Activated T-cell treated with anti-CD3 and anti-CD28 coated beads, Interleukin-2, amount 50 U/mL, for 48 hours (primary cell): Measurements from ENCODE around the gene STK25.
"Not testable (repeated sequence)": the region's sequence is repeated elsewhere in the genome, so short reads cannot be mapped to it uniquely, and the experiment has no call there.

Experiments used
- DNase-seq, 2 experiments: peaks; one replicate each; pipeline ENCODE4 v3.0.0-alpha.2; 2020

Gene STK25

DNA sequence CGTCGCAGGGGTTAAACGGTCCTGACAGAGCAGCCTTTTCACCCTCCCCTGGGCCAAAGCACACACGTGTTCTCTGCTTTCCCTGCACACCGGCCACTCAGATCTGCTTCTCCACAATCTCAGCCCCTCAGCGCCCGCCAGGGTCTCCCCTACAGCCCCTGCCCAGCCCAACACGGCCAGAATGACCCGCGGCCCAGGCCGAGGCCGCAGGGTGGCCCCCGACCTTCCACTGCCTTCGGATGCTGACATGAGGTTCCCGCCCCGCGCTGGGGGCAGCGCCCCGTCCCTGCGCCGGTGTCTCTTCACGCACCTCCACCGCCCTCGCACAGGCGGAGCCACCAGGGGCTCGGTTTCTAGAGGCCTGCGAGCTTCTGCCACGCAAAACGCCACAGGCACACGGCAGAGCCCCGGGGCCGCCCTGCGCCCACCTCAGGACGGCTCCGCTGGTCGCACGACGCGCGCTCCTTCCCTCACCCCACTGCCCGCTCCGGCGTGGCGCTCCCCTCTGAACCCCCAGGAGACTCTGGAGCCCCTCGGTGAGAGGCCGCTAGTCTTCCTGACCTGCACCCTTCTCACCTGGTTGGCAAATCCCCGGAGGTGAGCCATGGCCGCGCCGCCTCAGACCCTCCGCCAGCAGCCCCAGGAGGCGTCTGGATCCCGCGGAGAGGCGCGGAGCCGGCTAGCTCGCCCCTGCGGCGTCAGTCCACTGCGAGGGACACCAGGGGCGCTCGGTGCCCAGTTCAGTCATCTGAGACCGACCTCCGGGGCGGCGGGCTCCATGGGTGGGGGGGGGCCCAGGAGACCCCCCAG lies 749 bp downstream of the STK25 start:
- DNase-seq = peak; percentile 57 to 69

DNA sequence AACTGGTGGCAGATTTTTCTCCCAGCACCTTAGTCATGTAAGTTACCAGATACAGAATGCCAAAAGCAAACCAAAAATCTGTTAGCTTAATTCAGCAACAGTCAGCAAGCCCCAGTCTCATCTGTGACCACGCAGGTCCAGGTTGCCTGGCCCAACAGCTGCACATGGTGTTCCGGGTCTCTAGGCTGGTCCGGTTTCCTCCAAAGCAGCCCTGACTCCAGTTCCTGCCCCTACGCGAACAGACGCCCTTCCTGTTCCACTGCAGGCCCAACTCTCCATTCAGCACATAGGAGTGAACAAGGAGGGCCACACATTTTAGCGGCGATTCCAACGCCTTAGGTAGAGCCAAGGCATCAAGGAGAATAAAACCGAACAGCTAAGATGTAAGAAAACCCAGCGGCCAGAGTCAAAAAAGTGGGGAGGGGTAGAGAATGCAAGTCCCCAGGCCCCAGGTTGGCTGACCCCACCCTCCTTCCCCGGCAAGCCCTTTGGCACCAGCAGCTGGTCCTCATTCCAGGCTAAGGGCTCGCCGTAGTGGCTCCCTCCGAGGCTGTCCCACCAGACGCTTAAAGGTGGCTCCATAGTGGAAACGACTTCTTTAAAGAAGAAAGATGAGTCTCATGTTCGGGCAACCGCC lies 1.5 kb downstream of the STK25 start:
- no peak for DNase-seq

DNA sequence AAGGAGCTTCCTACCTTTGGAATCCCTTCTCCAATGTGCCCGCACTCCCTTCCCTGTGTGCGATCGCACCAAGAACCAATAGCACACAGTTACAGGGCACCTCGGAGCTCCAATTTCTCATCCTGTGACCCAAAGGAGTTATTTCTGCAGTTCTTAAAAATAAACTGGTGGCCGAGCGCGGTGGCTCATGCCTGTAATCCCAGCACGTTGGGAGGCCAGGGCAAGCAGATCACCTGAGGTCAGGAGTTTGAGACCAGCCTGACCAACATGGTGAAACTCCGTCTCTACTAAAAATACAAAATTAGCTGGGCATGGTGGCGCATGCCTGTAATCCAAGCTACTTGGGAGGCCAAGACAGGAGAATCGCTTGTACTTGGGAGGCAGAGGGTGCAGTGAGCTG lies 2.1 kb downstream of the STK25 start:
- DNase-seq = not testable (repeated sequence)

DNA sequence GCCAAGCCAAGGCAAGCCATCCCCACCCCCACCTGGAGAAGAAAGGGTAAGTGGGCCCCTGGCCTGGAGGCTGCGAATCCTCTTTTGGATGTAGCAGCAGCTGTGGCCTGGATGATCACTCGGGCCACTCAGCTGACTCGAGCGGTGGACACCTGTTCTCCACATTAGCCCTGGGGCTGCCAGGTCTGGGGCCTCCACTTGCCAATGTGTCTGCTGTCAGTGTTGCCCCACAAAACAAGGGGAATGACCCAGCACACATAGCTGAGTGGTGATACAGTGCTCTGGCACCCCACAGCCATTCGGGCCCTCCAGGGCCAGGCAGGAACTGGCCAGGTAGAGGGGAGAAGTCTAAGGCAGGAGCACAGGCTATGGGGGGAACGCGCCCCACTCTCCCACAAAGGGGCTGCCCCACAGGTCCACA lies 2.6 kb downstream of the STK25 start:
- no peak for DNase-seq

DNA sequence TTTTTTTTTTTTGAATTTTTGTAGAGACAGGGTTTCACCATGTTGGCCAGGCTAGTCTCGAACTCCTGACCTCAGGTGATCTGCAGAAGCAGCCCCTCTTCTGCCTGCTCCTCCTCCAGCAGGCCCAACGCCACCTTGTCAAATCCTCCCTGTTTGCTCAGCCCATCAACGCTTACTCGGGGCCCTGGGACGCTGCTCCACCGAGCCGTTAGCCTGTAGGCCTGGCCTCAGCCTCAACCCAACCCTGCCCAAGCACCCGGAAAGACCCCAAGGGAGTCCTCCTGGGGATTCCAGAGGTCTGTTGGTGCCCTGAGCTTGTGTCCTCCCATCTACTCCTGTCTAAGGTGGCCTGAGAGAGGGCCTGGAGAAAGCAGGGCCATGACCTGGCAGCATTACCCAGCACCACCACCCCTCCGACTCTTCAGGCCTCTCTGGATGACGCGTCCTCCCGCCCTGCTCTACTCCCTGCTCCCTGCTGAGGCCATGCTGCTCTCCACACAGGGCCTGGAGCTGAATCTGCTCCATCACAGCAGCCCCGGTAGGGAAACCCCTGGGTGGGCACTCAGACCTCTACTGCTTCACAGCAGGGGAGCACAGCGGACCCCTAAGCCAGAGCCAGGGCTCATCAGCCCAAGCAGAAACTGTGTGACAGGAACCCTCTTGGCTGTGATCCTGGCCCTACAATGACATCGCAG lies 3.2 kb downstream of the STK25 start:
- DNase-seq = no peak

DNA sequence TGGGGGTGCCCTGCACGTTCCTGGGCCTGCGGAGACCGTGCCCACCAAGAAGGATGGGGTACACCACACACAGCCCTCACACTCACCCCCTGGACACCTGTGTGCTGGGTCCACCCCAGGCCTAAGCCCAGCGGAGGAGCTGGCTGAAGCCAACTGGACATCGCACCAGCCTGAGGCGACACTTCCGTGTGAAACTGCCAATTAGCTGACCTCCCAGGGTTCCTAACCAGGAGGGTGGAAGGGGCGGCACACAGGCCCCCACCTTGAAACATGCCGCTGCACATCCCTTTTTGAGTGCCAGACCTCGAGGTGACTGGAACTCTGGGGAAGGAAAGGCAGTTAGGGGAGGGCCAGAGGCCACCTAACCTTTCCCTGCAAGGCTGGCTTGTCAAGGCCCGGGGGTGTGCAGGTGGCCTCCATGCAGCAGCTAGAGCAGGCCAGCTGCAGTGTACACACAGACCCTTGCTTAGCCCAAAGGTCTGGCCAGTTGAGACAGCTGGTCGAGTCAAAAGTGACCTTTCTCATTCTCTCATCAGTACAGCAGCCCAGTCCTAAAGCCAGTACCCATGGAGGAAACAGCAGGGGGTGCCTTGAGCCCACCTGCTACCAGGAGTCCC lies 4.5 kb downstream of the STK25 start:
- no peak for DNase-seq

DNA sequence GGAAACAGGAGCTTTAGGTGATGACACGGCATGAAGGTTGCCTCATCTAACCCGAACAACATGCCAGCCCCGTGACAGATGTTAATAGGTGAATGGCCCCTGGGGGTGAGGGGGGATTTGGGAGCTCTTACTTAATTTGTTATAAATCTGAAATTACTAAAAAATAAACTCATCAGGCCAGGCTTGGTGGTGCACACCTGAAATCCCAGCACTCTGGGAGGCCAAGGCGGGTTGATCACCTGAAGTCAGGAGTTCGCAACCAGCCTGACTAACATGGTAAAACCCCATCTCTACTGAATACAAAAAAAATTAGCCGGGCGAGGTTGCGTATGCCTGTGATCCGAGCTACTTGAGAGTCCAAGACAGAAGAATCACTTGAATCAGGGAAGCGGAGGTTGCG lies 6.1 kb downstream of the STK25 start:
- DNase-seq = no peak

DNA sequence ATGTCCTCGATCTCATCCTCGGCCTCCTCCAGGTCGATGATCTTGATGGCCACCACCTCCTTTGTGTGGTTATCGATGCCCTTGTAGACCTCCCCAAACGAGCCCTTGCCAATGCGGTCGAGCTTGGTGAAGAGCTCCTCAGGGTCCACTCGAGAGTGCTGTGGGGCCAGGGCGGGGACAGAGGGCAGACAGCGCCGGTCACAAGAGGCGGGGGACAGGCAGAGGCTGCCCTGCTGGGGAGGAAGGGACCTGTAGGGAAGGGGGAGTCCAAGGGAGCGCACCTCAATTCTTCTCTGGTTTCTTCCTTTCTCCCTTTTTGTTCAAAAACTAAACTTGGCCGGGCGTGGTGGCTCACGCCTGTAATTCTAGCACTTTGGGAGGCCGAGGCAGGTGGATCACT lies 6.8 kb downstream of the STK25 start:
- no peak for DNase-seq

DNA sequence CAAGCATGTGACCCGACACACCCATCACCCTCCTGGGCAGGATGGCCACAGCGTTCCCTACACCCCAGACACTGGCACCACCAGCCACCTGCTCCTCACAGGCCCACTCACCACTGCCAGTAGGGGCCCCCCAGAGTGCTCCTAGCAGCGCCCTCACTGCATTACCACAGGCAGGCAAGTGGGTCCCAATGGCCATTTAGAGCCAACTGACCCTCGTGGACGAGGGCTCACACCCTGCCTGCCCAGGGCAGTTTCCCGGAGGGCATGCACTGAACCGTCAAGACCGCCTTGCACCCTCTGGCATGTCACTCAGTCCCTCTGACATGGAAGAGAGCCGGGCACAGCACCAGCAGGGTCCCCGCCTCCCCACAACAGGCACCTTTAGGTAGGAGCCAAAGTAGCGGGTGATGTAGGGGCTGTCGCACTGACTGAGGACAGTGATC lies 7.3 kb downstream of the STK25 start:
- DNase-seq = no peak

DNA sequence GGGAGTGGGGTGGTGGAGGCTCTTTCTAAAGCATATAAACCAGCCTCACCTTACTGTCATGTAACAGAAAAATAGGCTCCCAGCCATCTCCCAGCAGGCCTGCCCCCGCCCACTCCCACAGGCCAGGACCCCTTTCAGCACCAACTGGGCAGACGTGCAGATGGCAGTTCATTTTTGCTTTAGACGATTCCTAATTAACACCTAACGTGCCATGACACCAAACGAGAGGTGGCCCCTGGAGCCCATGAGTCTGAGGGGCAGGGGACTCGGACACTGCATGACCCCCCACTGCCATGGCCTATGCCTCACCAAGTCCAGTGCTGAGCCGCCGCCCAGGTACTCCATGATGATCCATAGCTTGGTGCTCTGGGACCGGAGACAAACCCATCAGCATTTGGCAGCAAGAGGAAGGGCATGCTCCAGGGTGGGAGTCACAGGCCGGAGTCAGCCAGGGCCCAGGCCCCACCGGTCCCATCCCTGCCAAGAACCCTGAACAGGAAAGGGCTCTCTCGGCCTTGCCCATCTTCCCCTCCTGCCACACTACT lies 7.9 kb downstream of the STK25 start:
- DNase-seq = no peak

DNA sequence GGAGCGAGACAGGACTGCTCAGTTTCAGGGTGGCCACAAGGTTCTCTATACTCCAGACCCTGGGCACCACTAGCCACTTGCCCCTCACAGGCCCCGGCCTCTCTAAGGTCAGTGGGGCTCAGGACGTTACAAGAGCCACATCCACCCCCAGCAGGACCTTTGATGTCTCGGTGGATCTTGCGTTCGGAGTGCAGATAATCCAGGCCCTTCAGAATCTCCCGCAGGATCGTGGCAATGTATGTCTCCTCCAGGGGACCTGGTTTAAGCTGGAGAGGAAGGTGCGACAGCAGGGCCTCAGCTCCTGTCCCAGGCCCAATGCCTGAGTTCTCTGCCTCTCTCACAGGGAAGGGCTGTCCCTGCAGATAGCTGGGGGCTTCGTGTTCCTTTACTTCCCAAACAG lies 8.4 kb downstream of the STK25 start:
- DNase-seq = no peak

DNA sequence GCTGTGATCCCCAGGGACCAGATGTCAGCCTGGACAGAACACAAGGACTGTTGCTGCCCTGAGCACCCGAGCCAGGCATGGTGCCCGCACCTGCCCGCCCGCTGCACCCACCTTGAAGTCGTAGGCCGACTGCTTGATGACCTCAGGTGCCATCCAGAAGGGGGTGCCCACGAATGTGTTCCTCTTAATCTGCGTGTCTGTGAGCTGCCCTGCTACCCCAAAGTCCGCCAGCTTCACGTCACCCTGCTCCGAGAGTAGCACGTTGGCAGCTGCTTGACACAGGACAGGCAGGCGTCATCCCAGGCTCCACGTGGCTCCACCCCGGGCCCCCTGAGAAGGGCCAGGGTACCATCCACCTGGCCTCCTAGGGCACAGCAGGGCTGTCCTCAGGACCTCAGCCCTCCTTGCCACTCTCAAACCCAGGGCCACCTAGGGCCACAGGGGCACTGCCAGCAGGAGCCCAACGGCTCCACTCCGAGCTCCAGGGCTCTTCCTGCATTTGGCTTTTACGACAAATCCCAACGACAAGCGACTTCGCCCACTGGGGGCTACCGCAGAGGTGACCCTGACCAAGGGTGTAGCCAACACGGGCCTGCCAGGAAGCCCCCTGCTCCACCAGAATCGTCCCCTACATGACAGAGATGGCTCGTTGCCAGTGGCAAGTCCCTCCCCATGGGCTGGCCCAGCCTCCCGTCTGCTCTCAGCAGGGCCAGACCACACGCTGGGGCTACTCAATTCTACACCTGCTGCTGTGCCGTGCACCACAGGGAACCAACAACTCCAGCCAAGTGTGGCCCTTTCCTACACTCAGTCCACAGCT lies 9.0 kb downstream of the STK25 start:
- no peak for DNase-seq

DNA sequence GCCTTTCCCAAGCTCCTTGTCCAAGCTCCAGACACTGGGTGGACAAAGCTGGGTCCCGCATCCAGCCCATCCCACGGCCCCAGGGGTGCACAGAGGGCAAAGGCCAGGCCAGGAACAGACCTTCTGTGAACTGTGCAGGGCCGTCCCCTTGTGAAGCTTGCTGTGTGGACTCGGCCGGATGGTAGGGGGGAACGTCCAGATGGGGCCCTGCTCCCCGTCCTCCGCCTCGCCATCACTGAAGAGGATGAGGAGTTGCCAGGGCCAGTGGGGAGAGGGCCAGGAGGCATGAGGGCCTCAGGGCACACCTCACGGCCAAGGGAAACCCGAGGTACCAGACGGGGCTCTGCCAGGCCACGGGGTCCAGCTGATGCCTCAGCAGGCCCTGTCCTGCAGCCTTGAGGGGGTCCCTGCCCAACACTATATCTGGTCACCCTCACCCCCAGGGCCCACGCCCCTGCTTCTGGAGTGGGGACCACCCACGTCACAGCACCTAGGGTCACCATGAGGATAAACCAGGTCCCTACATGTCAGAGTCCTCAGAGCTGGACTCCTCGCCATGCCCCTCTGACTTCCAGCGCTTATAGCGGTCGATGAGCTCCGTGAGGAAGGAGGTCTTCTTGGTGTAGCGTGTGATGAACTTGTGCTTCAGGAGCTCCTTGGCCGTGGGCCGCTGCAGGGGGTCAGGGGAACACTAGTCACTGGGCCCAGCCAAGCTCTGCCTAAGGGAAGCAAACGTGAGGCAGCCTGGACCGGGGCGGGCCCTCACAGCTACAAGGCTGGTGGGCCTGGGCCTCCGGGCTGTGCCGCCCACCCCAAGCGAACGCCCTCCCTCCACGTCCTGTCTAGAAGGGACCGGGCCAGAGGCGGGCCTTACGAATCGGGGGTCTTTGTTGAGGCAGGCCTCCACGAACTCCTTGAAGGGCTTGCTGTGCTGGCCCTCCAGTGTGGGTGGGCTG lies 10.0 kb downstream of the STK25 start:
- no peak for DNase-seq

DNA sequence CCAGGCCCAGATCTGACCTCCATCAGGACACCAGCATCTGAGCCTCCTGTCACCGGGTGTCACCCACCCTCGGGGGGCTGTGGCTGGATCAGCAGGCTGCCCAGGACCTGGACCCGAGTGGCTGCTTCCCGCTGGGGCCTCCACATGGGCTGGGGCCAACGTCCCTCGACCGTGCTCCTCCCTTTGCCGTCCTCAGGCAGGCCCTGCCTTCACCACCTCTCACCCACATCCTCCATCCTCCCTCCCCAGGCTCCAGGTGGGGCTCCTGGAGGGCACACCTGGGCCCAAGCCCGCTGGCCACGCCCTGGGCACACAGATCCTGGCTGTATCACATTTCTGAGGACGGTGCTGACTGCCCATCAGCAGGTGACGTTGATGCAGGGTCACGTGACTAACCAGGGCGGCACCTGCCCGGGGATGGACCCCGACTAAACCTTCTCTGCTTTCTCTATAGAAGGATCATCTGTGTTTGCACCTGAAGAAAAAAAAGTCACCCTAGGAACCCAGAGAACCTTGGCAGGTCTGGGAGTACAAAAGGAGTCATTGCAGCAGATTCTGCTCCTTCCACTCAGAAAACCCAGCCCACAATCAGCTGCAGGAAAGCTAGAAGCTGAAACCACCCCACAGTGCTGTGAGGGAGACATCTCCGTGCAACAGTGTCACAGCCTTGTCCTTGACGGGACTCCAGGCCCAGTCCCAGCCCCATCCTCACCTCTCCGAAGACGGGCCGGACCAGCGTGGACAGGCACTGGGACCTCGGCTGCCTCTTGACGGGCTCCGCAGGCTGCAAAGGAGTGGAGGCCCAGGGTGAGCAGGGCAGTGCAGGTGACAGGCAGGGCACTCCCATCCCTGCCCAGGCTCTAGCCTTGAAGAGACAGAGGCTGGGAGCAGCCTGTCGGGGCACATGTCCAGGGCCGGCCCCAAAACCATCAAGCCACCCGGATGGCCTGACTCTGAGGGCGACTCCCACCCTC lies 11.2 kb downstream of the STK25 start:
- DNase-seq = no peak

DNA sequence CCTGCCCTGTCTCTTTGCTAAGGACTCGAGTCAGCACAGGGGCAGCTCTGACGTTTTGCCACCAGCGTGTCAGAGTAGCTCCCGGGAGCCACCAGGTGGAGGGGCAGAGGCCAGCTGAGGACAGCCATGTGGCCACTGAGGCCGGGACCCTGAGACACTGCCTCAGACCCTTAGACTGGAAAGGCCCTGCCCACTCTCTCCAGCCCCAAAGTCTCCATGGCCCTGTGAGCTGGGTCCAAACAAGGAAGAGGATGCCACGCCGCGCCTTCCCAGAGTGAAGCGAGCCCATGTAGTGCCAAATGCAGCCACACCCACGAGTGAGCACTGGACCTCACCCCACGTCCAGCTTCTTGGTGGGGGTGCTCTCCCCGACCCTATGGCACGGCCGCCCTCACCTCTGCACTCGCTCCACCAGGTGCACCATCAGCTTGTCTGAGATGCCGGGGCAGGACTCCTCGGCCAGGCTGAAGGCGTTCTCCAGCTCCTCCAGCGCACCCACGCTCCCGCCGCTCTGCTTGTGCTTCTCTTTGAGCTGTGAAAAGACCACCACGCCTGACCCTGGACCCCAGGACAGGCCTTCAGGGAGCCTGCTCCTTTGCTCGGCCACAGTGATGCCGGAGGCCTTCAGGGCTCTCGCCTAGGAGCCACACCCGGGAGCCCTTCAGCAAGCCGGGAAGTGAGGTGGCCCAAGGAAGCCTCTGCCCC lies 12.2 kb downstream of the STK25 start:
- DNase-seq = no peak

DNA sequence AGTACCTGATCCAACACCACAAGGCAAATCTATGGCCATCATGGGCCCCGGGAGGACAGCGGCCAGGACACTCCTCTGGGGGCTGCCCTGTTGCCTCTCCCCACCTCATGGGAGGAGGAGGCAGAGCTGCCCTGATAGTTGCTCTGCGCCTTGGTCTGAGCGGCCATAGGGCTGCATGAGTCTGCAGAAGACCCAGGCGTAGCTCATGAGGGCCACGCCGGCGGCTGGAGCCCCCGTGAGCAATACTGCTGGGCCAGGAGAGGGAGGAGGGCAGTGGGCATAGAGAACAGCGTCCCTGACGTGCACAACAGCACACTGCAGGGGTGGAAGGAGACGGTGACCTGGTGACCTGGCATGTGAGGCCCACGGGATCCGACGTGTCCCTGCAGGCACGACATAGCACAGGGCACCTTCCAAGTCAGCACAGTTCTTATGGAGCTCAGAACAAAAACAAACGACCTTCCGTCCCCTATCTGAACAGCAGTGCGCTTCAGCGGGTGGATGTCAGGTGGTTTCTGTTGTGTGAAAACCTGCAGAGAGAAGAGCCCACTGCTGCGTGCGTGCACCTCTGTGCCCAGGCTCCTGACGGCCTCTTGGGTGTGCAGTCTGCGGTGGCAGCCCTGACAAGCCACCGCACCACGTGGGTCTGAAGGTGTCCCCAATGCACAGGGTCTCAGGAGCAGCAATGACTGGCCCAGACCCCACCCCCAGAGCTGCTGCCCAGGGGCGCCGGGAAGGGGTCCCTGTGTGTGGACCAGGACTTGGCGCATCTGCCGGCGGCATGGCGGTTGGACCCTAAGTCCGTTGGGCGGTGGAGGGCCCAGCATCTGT lies 13.0 kb downstream of the STK25 start:
- no peak for DNase-seq

DNA sequence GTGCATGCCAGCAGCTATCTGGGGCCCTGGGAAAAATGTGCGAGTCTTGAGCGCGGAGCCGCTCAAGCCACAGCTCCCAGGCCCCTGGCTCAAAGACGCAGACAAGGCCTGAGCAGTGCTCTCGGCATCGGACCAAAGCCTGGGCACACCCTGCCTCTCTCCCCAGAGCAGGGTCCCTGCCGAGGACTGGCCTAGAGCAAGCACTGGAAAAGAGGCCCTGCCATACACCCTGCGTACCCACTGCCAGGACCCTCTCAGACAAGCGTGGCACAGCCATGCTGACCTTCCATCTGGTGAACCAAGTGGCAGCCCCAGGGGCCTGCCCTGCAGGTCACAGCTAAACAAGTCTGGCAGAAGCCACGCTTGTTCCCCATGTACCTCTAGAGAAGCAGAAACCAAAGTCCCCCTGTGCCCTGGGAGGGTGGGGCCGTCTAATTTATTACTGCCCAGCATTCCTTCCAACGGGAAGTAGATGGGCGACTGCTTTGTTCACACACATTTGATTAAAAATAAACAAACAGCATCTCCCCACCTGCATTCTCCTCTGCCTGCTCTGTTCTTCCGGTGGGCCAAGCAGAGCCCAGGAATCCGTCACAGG lies 14.0 kb downstream of the STK25 start:
- no peak for DNase-seq

DNA sequence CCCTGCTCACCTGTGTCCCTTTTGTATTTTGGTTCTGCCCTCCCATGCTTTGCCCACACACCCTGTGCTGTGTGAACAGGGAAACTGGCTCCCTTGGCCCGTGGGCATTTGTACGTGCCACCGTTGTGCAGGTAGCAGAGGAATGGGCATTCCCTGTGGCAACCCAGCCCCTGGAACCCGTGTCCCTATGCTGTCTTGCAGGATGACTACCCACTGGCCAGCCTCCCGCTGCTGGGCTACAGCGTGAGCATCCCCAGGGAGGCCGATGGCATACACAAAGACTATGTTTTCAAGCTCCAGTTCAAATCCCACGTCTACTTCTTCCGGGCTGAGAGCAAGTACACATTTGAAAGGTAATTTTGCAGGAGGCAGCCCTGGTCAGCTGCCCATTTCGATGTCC lies 15.3 kb downstream of the STK25 start:
- no peak for DNase-seq
